Stimulated activated memory B cell treated with anti-CD40 and anti-IgM and Interleukin-4, amounts not matched to agents 10 μg/mL and 1 μg/mL and 100 μg/mL, for 72 hours (primary cell): ENCODE data around the gene KRT86.
"Not testable (repeated sequence)": the region's sequence is repeated elsewhere in the genome, so short reads cannot be mapped to it uniquely, and the experiment has no call there.

ENCODE experiments used
- ATAC-seq: fragments of 150-1000 bp; cut with Tn5 transposase; 2 replicates; pipeline ENCODE4 v1.10.0; 2021
- H3K27ac Mint-ChIP-seq: one replicate; pipeline ENCODE4 v1.8.0; 2022; ENCODE audit warnings: mild to moderate bottlenecking, mixed read lengths
- H3K27me3 Mint-ChIP-seq: one replicate; pipeline ENCODE4 v1.8.0; 2022; ENCODE audit warnings: mixed read lengths
- H3K36me3 Mint-ChIP-seq: one replicate; pipeline ENCODE4 v1.8.0; 2022; ENCODE audit warnings: mixed read lengths
- H3K4me1 Mint-ChIP-seq: one replicate; pipeline ENCODE4 v1.8.0; 2022; ENCODE audit warnings: mixed read lengths
- H3K4me3 Mint-ChIP-seq: one replicate; pipeline ENCODE4 v1.8.0; 2022; ENCODE audit warnings: mild to moderate bottlenecking, moderate library complexity, mixed read lengths
- H3K9me3 Mint-ChIP-seq: one replicate; pipeline ENCODE4 v1.8.0; 2022; ENCODE audit warnings: mixed read lengths

The KRT86 gene

GRCh38 chr12:52245962-52246569, 28.4 kb upstream of the KRT86 start:
- no peak for ATAC-seq
- Mint-ChIP-seq H3K9me3 (no peaks in the 10 kb centered on the region), H3K27ac (no peak overlapping the region), H3K4me1 (peaks cover 30% of the 10 kb centered on the region), H3K36me3 (no peaks in the 10 kb centered on the region), H3K27me3 (peaks cover 72% of the 10 kb centered on the region), H3K4me3 (no peak overlapping the region)

- H3K36me3 Mint-ChIP-seq = no peaks in the 10 kb centered on the region
- peaks cover 72% of the 10 kb centered on the region for H3K27me3 Mint-ChIP-seq
- H3K4me3 Mint-ChIP-seq = no peak overlapping the region
- H3K9me3 Mint-ChIP-seq = no peaks in the 10 kb centered on the region
- peaks cover 30% of the 10 kb centered on the region for H3K4me1 Mint-ChIP-seq
- H3K27ac Mint-ChIP-seq = peak overlapping the region; percentile 11
- ATAC-seq = no peak
Measured at GRCh38 chr12:52246720-52247621, 27.5 kb upstream of the KRT86 start.

DNA sequence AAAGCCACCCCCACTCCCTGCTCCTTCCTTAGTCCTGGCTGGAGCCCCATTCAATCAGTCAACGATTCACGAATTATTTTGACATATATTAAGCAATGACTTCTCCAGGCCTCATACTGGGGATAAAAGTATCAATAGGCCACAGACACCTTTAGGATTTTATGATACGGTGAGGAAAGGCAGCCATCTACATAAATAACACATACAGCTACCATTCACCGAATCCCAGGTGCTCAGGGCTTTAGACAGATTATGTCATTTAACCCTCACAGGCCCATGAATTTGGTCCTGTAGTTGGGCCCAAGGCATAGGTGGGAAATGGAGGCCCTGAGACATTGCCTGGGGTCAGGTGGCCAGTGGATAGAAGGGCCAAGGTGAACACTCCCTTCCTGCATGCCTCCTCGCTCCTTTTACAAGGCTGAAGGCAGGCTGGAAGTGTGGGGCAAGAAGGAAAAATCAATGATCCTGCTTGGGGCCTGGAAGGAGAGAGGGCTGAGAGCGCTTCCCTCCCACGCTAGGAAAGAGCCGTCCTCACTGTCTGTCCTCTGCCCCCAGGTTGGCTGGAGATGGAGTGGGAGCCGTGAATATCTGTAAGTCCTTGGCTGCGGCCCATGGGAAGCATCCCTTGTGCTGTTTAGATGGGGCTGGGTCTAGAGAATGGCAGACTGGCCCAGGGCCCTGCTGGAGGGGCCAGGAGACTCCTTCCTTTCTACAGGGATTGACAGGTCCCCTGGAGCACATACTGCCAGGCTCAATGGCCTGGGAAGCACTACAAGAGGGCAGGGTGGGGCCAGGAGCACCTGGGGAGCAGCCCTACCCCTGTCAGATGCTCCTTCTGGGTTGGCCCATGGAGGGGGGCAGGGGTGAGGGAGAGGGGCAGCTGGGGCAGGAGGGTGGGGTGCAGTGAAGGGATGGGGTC, 26.6 kb upstream of the KRT86 start:
- peaks cover 30% of the 10 kb centered on the region for H3K4me1 Mint-ChIP-seq
- H3K27ac Mint-ChIP-seq = peak overlapping the region; percentile 11
- H3K9me3 Mint-ChIP-seq = no peaks in the 10 kb centered on the region
- H3K4me3 Mint-ChIP-seq = no peak overlapping the region
- peaks cover 65% of the 10 kb centered on the region for H3K27me3 Mint-ChIP-seq
- no peak for ATAC-seq
- no peaks in the 10 kb centered on the region for H3K36me3 Mint-ChIP-seq

GRCh38 chr12:52248541-52249461, 25.6 kb upstream of the KRT86 start:
- Mint-ChIP-seq H3K36me3 (no peaks in the 10 kb centered on the region), H3K4me3 (no peak overlapping the region), H3K27me3 (peaks cover 58% of the 10 kb centered on the region), H3K4me1 (peaks cover 24% of the 10 kb centered on the region), H3K27ac (no peak overlapping the region), H3K9me3 (no peaks in the 10 kb centered on the region)
- ATAC-seq = no peak

- Mint-ChIP-seq H3K27me3 (peaks cover 59% of the 10 kb centered on the region), H3K4me3 (no peak overlapping the region), H3K4me1 (peaks cover 16% of the 10 kb centered on the region), H3K27ac (no peak overlapping the region), H3K36me3 (no peaks in the 10 kb centered on the region), H3K9me3 (no peaks in the 10 kb centered on the region)
- no peak for ATAC-seq
Measured at GRCh38 chr12:52249511-52250047, 24.9 kb upstream of the KRT86 start.

- Mint-ChIP-seq H3K27me3 (peaks cover 66% of the 10 kb centered on the region), H3K4me1 (peaks cover 14% of the 10 kb centered on the region), H3K36me3 (no peaks in the 10 kb centered on the region), H3K4me3 (no peak overlapping the region), H3K9me3 (no peaks in the 10 kb centered on the region), H3K27ac (no peak overlapping the region)
- ATAC-seq = no peak
Measured at GRCh38 chr12:52250048-52250990, 24.1 kb upstream of the KRT86 start.

GRCh38 chr12:52251367-52252051, 22.9 kb upstream of the KRT86 start:
- H3K9me3 Mint-ChIP-seq = no peaks in the 10 kb centered on the region
- peaks cover 9% of the 10 kb centered on the region for H3K4me1 Mint-ChIP-seq
- H3K36me3 Mint-ChIP-seq = no peaks in the 10 kb centered on the region
- no peak for ATAC-seq
- H3K4me3 Mint-ChIP-seq = no peak overlapping the region
- peaks cover 70% of the 10 kb centered on the region for H3K27me3 Mint-ChIP-seq
- no peak overlapping the region for H3K27ac Mint-ChIP-seq

DNA sequence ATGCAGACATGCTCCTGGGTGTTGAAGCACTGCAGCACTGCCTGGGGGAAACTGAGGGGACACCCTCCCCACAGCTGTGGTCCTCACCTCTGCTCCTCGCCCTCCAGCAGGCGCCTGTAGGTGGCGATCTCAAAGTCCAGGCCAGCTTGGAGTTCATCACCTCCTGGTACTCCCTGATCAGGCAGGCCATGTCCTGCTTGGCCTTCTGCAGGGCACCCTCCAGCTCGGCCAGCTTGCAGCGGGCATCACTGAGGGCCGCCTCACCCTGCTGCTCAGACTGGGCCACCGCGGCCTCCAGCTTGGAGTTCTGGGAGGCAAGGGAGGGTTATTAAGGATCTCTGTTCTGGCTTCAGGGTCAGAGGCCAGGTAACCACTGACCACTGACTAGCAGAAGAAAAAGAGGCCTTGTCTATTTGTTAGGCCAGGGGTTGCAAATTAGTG, 22.2 kb upstream of the KRT86 start:
- H3K27me3 Mint-ChIP-seq = peaks cover 70% of the 10 kb centered on the region
- H3K9me3 Mint-ChIP-seq, H3K4me1 Mint-ChIP-seq, H3K36me3 Mint-ChIP-seq, ATAC-seq, H3K27ac Mint-ChIP-seq, H3K4me3 Mint-ChIP-seq: not testable (repeated sequence)

- no peaks in the 10 kb centered on the region for H3K9me3 Mint-ChIP-seq
- H3K36me3 Mint-ChIP-seq = no peaks in the 10 kb centered on the region
- no peak overlapping the region for H3K4me3 Mint-ChIP-seq
- no peak overlapping the region for H3K27ac Mint-ChIP-seq
- H3K4me1 Mint-ChIP-seq = peaks cover 8% of the 10 kb centered on the region
- peaks cover 64% of the 10 kb centered on the region for H3K27me3 Mint-ChIP-seq
- ATAC-seq = no peak
Measured at GRCh38 chr12:52252728-52253343, 21.6 kb upstream of the KRT86 start.

- H3K27ac Mint-ChIP-seq = no peak overlapping the region
- peaks cover 8% of the 10 kb centered on the region for H3K4me1 Mint-ChIP-seq
- H3K36me3 Mint-ChIP-seq = no peaks in the 10 kb centered on the region
- H3K9me3 Mint-ChIP-seq = no peaks in the 10 kb centered on the region
- no peak for ATAC-seq
- peaks cover 56% of the 10 kb centered on the region for H3K27me3 Mint-ChIP-seq
- no peak overlapping the region for H3K4me3 Mint-ChIP-seq
Measured at GRCh38 chr12:52253391-52254179, 20.9 kb upstream of the KRT86 start.

DNA sequence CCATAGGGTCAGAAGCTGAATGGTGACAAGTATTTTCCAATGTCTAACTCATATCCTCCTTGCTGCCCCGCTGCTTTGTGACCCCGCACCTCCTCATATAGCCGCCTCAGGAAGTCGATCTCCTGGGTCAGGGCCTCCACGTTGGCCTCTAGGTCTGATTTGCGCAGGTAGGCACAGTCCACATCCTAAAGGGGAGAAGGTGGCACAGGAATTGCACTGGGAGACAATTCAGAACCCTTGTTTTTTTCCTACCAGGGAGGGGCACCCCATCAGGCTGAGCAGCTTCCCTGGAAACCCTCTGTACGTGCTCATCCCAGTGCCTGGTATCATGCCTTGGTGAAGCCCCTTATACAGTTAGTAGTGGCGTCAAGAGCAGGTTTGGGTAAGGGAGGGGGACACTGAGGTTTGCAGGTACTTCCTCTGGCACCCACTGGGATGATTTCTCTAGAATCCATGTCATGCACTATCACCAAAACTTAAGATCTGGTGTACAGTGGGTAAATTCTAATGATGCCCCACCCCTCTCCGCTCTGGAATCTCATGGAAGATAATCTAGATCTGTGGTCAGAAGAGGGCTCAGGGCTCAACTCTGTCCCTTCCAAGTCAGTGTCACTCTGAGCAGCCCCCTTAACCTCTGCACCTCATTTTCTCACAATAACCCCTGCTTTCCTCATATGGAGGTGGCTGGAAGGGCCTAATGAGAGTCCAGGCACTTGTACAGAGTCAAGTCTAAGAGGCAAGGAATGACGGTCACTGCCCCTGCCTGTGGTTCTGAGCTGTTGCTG, 20.1 kb upstream of the KRT86 start:
- Mint-ChIP-seq H3K4me1 (peaks cover 8% of the 10 kb centered on the region), H3K27me3 (peaks cover 55% of the 10 kb centered on the region), H3K36me3 (no peaks in the 10 kb centered on the region), H3K9me3 (no peaks in the 10 kb centered on the region), H3K27ac (no peak overlapping the region), H3K4me3 (no peak overlapping the region)
- no peak for ATAC-seq
